SK-N-SH treated with all-trans-retinoic acid at 6 μM for 48 hours (cell line): ENCODE results near the gene TOP3A.

Experiments
- GLIS3 ChIP-seq: fragments of 250-450 bp; sonication (Bioruptor Pico); IDR thresholded peaks from 2 replicates; pipeline ENCODE4 v1.5.0; 2020; ENCODE audit warnings: mild to moderate bottlenecking, moderate library complexity
- ZFP3 ChIP-seq: fragments of 250-450 bp; sonication (Bioruptor Pico); IDR thresholded peaks from 2 replicates; pipeline ENCODE4 v1.5.0; 2020; ENCODE audit warnings: mild to moderate bottlenecking, moderate library complexity
- TF ChIP-seq, protein P1 (sequence below): fragments of 250-450 bp; sonication (Bioruptor Pico); IDR thresholded peaks from 2 replicates; pipeline ENCODE4 v1.8.0; 2020; ENCODE audit warnings: mild to moderate bottlenecking, moderate library complexity, borderline replicate concordance
- TF ChIP-seq, protein P2 (sequence below): fragments of 250-450 bp; sonication (Bioruptor Pico); IDR thresholded peaks from 2 replicates; pipeline ENCODE4 v1.8.0; 2021; ENCODE audit warnings: low read depth, mild to moderate bottlenecking, moderate library complexity, borderline replicate concordance

DNA sequence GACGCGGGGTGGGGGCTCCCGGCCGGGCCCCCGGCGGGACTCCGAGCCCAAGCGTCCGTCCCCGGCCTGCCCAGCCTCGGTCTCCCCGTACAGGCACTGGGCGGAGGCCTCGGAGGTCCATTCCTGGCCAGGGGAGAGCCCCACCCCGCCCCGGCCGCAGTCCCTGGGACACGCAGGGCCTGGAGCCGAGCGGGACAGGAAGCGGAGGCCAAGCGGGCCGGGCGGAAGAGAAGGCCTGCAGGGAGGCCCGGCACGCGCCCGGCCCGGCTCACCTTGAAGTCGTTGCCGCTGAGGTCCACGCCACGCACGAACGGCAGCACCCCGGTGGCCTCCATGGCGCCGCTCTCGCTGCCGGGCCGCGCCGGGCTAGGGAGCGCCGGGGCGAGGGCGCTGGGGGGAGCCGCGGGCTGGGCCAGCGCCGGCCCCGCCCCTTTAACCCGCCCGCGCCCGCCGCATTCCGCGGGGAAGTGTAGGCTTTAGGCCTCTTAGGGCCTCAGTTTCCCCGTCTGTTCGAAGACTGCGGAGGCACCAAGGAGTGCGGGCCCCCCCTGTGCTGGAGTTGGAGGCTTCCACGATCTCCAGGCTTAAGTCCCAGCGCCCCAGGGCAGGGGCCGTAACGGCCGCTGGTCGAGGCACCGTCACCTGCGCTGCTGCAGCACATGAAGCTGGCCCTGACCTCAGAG, 56.3 kb downstream of the TOP3A start, which contains the start of gene FLII:
- TF ChIP-seq, protein P1, sequence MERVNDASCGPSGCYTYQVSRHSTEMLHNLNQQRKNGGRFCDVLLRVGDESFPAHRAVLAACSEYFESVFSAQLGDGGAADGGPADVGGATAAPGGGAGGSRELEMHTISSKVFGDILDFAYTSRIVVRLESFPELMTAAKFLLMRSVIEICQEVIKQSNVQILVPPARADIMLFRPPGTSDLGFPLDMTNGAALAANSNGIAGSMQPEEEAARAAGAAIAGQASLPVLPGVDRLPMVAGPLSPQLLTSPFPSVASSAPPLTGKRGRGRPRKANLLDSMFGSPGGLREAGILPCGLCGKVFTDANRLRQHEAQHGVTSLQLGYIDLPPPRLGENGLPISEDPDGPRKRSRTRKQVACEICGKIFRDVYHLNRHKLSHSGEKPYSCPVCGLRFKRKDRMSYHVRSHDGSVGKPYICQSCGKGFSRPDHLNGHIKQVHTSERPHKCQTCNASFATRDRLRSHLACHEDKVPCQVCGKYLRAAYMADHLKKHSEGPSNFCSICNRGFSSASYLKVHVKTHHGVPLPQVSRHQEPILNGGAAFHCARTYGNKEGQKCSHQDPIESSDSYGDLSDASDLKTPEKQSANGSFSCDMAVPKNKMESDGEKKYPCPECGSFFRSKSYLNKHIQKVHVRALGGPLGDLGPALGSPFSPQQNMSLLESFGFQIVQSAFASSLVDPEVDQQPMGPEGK: peak; percentile 72; the same call in 1 of the 2 replicates
- TF ChIP-seq GLIS3 (no peak), ZFP3 (CRISPR knock-in tag) (no peak)
- TF ChIP-seq, protein P2, sequence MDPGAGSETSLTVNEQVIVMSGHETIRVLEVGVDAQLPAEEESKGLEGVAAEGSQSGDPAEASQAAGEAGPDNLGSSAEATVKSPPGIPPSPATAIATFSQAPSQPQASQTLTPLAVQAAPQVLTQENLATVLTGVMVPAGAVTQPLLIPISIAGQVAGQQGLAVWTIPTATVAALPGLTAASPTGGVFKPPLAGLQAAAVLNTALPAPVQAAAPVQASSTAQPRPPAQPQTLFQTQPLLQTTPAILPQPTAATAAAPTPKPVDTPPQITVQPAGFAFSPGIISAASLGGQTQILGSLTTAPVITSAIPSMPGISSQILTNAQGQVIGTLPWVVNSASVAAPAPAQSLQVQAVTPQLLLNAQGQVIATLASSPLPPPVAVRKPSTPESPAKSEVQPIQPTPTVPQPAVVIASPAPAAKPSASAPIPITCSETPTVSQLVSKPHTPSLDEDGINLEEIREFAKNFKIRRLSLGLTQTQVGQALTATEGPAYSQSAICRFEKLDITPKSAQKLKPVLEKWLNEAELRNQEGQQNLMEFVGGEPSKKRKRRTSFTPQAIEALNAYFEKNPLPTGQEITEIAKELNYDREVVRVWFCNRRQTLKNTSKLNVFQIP (CRISPR knock-in tag): no peak
